Measurements from ENCODE around the gene COL4A2.

DNA sequence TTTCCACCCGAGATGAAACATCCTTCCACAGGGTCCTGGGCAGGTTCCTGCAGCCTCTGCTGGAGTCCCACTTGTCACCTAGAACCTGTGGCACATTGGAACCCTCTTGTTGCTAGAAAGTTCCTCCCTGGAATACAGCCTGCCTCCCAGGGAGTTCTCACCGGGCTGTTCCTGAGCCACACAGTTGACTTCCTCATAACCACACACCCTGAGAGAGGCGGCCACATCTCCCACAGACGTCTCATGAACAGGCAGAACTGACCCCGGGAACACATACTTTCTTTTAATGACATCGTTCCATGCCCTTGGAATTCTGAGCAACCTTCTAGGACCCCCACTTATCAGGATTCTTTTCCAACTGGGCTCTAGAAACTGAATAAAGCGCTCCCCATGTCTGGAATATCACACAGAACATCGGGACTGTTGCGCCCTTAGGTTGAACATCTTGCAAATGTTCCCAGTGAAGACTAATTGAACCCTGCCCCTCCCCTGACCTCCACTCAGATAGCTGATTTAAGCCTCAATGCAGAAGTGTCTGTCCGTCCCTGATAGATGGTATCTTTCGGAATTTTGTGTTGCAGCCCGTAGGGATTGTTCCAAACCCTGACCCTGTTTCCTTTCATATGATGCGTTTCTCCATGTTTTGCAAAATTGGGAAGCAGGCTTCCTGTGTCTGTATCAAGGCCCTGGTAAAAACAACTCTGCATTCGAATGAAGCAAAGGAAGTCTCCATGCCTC is 163.4 kb downstream of the COL4A2 start:
- TF ChIP-seq, protein P1, sequence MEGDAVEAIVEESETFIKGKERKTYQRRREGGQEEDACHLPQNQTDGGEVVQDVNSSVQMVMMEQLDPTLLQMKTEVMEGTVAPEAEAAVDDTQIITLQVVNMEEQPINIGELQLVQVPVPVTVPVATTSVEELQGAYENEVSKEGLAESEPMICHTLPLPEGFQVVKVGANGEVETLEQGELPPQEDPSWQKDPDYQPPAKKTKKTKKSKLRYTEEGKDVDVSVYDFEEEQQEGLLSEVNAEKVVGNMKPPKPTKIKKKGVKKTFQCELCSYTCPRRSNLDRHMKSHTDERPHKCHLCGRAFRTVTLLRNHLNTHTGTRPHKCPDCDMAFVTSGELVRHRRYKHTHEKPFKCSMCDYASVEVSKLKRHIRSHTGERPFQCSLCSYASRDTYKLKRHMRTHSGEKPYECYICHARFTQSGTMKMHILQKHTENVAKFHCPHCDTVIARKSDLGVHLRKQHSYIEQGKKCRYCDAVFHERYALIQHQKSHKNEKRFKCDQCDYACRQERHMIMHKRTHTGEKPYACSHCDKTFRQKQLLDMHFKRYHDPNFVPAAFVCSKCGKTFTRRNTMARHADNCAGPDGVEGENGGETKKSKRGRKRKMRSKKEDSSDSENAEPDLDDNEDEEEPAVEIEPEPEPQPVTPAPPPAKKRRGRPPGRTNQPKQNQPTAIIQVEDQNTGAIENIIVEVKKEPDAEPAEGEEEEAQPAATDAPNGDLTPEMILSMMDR (IDR thresholded peaks at IDR 0.05 in 4 of 5, conservative IDR thresholded peaks at IDR 0.05 in 1 of 5): no peak
- TF ChIP-seq POLR2A (IDR thresholded peaks at IDR 0.05): no peak
